ENCODE data around the gene HAAO. TPM values are rescaled to one million over a fixed set of nuclear protein-coding genes. Genes with fewer than 3 reads are reported as not detected.

The HAAO gene
- polyA plus RNA-seq, 3 donors, result 10.5 to 29.6 (median 15.0) TPM

DNA sequence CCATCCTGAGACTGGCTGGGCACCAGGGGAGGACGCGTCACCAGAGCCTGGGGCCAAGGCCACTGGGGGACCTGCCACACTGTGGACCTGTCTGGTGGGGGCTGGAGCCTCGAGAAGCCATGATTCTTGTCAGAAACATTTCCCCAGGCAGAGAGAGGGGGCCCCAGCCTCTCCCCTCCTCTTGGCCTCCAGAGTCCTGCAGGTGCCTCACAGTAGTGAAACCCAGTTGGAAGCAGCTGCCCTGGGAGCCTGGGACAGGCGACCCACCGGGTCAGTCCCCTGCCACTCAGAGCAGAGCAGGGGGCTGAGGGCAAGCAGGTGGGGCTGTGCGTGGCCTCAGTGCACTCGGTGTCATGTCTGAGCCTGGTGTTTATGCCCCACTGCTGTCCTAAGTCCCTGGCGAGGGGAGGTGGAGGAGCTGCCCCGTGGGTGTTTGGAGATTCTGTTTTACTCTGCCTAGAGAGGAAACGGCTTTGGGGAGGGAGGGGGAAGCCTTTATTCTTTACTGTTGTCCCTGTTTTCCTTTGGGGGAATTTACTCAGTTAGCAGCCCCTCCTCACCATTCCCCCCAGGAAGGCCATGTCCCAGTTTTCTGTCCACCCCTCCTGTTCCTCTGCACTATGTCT, 36.1 kb downstream of the HAAO start:
- no peaks in the 10 kb centered on the region for H3K79me2 ChIP-seq (ENCODE audit: insufficient read depth, low read length)
- no peaks in the 10 kb centered on the region for H3K9me3 ChIP-seq (replicated peaks in 1 of 2; ENCODE audit: control insufficient read depth in 1 of 2, insufficient read depth in 1 of 2, low read length in 2 of 2)
- H3K27ac ChIP-seq (ENCODE audit: low read depth in 1 of 2, low read length in 2 of 2), result peak overlapping the region; percentile 87 to 89
- WGBS (ENCODE audit: insufficient coverage), result 82% methylated on average over 9 of the region's 10 CpGs
- Mint-ChIP-seq H3K27ac (peak overlapping the region in 6 of 7 donors; percentile 50 to 99 (median 96)), H3K9me3 (peaks cover 0 to 2% (median 0%) of the 10 kb centered on the region in 7 donors), H3K27me3 (ENCODE audit: low read depth in 3 of 3) (peaks cover 0 to 4% (median 0%) of the 10 kb centered on the region in 3 donors), H3K4me3 (no peak overlapping the region), H3K36me3 (peaks cover 9 to 21% of the 10 kb centered on the region in 2 donors), H3K4me1 (peaks cover 61% of the 10 kb centered on the region)
- no peak for DNase-seq
- H3K27me3 ChIP-seq (ENCODE audit: control insufficient read depth in 2 of 2, insufficient read depth in 2 of 2, low read length in 2 of 2), result no peaks in the 10 kb centered on the region
- peak overlapping the region; percentile 42 for H3K9ac ChIP-seq (ENCODE audit: insufficient read depth, low read length, poor library complexity, severe bottlenecking)
- intact Hi-C loops (cut with micrococcal nuclease), result loop anchor here in 1 of 2 donors (5.0 kb wide), 2 partner anchors 34 to 46 kb away; no protein-coding TSS in a partner anchor
- no peak overlapping the region for H3K4me3 ChIP-seq (replicated peaks in 1 of 3; ENCODE audit: low read depth in 2 of 3, low read length in 3 of 3)
- peaks cover 53 to 59% of the 10 kb centered on the region in 2 donors for H3K4me1 ChIP-seq (ENCODE audit: control insufficient read depth in 1 of 2, insufficient read depth in 2 of 2, low read length in 2 of 2)
- no peaks in the 10 kb centered on the region for H3K36me3 ChIP-seq (replicated peaks in 1 of 2; ENCODE audit: control insufficient read depth in 1 of 2, insufficient read depth in 2 of 2, low read length in 2 of 2)
- H3K4me2 ChIP-seq (replicated peaks; ENCODE audit: extremely low read depth, low read length, poor library complexity, severe bottlenecking), result no peak overlapping the region
- H4K20me1 ChIP-seq (ENCODE audit: insufficient read depth, low read length), result no peaks in the 10 kb centered on the region
- TF ChIP-seq, protein P1, sequence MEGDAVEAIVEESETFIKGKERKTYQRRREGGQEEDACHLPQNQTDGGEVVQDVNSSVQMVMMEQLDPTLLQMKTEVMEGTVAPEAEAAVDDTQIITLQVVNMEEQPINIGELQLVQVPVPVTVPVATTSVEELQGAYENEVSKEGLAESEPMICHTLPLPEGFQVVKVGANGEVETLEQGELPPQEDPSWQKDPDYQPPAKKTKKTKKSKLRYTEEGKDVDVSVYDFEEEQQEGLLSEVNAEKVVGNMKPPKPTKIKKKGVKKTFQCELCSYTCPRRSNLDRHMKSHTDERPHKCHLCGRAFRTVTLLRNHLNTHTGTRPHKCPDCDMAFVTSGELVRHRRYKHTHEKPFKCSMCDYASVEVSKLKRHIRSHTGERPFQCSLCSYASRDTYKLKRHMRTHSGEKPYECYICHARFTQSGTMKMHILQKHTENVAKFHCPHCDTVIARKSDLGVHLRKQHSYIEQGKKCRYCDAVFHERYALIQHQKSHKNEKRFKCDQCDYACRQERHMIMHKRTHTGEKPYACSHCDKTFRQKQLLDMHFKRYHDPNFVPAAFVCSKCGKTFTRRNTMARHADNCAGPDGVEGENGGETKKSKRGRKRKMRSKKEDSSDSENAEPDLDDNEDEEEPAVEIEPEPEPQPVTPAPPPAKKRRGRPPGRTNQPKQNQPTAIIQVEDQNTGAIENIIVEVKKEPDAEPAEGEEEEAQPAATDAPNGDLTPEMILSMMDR (IDR thresholded peaks at IDR 0.05), result no peak
- peak overlapping the region; percentile 1 for H2AFZ ChIP-seq (ENCODE audit: insufficient read depth, low read depth, low read length, poor library complexity, severe bottlenecking)

DNA sequence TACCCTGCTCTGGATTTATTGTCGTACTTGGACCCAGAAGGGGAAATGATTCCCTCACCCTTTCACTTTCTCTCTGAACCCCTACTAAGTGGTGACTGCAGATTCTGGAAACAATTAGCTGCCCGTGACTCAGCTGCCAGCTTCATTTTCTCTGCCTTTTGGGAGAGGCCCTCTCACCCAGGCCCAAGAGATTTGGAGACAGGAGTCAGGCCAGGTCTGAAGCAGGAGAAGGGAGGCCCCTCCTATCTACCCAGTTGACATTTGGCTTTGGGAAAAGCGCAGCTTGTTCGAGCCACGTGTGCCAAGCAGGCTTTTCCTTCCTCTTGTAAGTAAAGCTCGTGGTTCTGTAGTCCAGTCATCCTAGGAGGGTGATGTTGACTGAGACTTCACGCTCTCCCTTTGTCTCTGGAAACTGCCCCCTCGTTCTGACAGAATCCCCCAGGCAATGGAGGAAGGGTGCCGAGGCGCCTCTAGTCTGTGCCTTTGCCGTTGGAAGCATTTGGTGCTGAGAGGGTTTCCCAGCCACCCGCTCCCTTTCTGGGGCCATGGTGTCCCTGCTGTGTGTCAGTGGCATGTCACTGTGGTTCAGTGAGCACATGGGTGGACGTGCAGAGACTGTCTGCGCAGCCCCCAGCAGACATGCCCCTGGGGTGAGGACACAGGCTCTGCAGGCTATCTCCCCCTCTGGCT, 37.0 kb downstream of the HAAO start:
- Mint-ChIP-seq H3K27ac (peak overlapping the region; percentile 94 to 99 (median 98)), H3K36me3 (peaks cover 8 to 21% of the 10 kb centered on the region in 2 donors), H3K4me1 (peaks cover 67% of the 10 kb centered on the region), H3K9me3 (peaks cover 0 to 2% (median 0%) of the 10 kb centered on the region in 7 donors), H3K27me3 (ENCODE audit: low read depth in 3 of 3) (peaks cover 0 to 4% (median 0%) of the 10 kb centered on the region in 3 donors), H3K4me3 (peak overlapping the region; percentile 66 to 77)
- Histone ChIP-seq H3K36me3 (replicated peaks in 1 of 2; ENCODE audit: control insufficient read depth in 1 of 2, insufficient read depth in 2 of 2, low read length in 2 of 2) (no peaks in the 10 kb centered on the region), H3K9me3 (replicated peaks in 1 of 2; ENCODE audit: control insufficient read depth in 1 of 2, insufficient read depth in 1 of 2, low read length in 2 of 2) (no peaks in the 10 kb centered on the region), H2AFZ (ENCODE audit: insufficient read depth, low read depth, low read length, poor library complexity, severe bottlenecking) (peak overlapping the region; percentile 90), H3K27ac (ENCODE audit: low read depth in 1 of 2, low read length in 2 of 2) (peak overlapping the region; percentile 87 to 89), H4K20me1 (ENCODE audit: insufficient read depth, low read length) (no peaks in the 10 kb centered on the region), H3K4me1 (ENCODE audit: control insufficient read depth in 1 of 2, insufficient read depth in 2 of 2, low read length in 2 of 2) (peaks cover 62 to 68% of the 10 kb centered on the region in 2 donors), H3K4me2 (replicated peaks; ENCODE audit: extremely low read depth, low read length, poor library complexity, severe bottlenecking) (peak overlapping the region; percentile 49), H3K4me3 (replicated peaks in 1 of 3; ENCODE audit: low read depth in 2 of 3, low read length in 3 of 3) (peak overlapping the region in 1 of 3 experiments; percentile 44), H3K79me2 (ENCODE audit: insufficient read depth, low read length) (no peaks in the 10 kb centered on the region), H3K27me3 (ENCODE audit: control insufficient read depth in 2 of 2, insufficient read depth in 2 of 2, low read length in 2 of 2) (no peaks in the 10 kb centered on the region), H3K9ac (ENCODE audit: insufficient read depth, low read length, poor library complexity, severe bottlenecking) (peak overlapping the region; percentile 42)
- 67% methylated on average over 8 of the region's 14 CpGs for WGBS (ENCODE audit: insufficient coverage)
- TF ChIP-seq, protein P1 (IDR thresholded peaks at IDR 0.05), result no peak
- peak; percentile 69 to 77 (median 71) for DNase-seq
- intact Hi-C loops (cut with micrococcal nuclease), result loop anchor here in 1 of 2 donors (5.0 kb wide), 2 partner anchors 33 to 47 kb away; no protein-coding TSS in a partner anchor

Measured in CD14-positive monocyte (primary cell).